Stomach (tissue), 9 donors: ENCODE data around the gene LCE5A. TPM values are rescaled to one million over a fixed set of nuclear protein-coding genes. Genes with fewer than 3 reads are reported as not detected.

Experiments
- DNase-seq, 2 donors: peaks; one replicate each; pipeline versions ENCODE4 v3.0.0 to v3.0.0-alpha.2; 2013 to 2019
- H3K27ac ChIP-seq, 5 donors: fragments of 200-600 bp in 4 of 5; sonication (generic) in 4 of 5; one replicate each; pipeline ENCODE4 v1.5.1; 2013 to 2019; ENCODE audit warnings: mild to moderate bottlenecking in 1 of 5, moderate library complexity in 1 of 5
- H3K27me3 ChIP-seq, 3 donors: fragments of 200-600 bp; sonication (generic); one replicate each; pipeline ENCODE4 v1.5.1; 2017 to 2019; ENCODE audit warnings: mixed run types in 1 of 3
- H3K36me3 ChIP-seq, 4 donors: fragments of 200-600 bp; sonication (generic); 1 replicate in 3 of 4; 2 replicates in 1 of 4; pipeline ENCODE4 v1.5.1; 2016 to 2019
- H3K4me1 ChIP-seq, 4 donors: fragments of 200-600 bp; sonication (generic); one replicate each; pipeline ENCODE4 v1.5.1; 2016 to 2019
- H3K4me3 ChIP-seq, 4 donors: fragments of 200-600 bp; sonication (generic) in 3 of 4; one replicate each; pipeline ENCODE4 v1.5.1; 2016 to 2019; ENCODE audit warnings: mild to moderate bottlenecking in 1 of 4
- H3K9me3 ChIP-seq, 4 donors: fragments of 200-600 bp; sonication (generic); one replicate each; pipeline ENCODE4 v1.5.1; 2016 to 2019
- EP300 ChIP-seq: sonication (generic); formaldehyde crosslinking; IDR thresholded peaks from one replicate; pipeline ENCODE4 v1.6.1; 2017; ENCODE audit warnings: antibody characterized with exemption
- POLR2A ChIP-seq, 4 donors: fragments of 450-650 bp; IDR thresholded peaks; one replicate each; pipeline ENCODE4 v1.6.1; 2016; ENCODE audit warnings: antibody characterized with exemption in 4 of 4, control low read depth in 2 of 4, mild to moderate bottlenecking in 1 of 4, moderate library complexity in 1 of 4
- POLR2AphosphoS5 ChIP-seq, 3 donors: sonication (generic); formaldehyde crosslinking; IDR thresholded peaks; one replicate each; pipeline ENCODE4 v1.6.1; 2016; ENCODE audit warnings: antibody characterized with exemption in 3 of 3
- WGBS, 5 donors: extraction: QIAGEN DNeasy Blood & Tissue Kit in 3 of 5; methylation state at CpG; one replicate each; pipeline versions ENCODE4 v1.1.5 to v1.1.7; 2013 to 2018; 5-methylcytosine and 5-hydroxymethylcytosine counted together
- intact Hi-C: fragments of 100-400 bp; cut with DNase I; formaldehyde crosslinking; loops from one replicate; pipeline ENCODE4 v1.15.1; 2023; ENCODE audit warnings: low total_unique reads
- polyA plus RNA-seq, 3 donors: library from polyadenylated mRNA; stranded (reverse); fragments of 200-250 nt; gene quantifications; one replicate each; pipeline ENCODE4 v1.2.3, GENCODE V29; 2013
- total RNA-seq, 5 donors: library from RNA; depleted of rRNA; stranded (reverse); fragments of >200 nt; gene quantifications; one replicate each; pipeline versions ENCODE4 v1.1.0 to v1.2.3, GENCODE V29; 2014 to 2016
- TF ChIP-seq, protein P1 (sequence below), 7 experiments: fragments of 450-650 bp in 4 of 7; fragments of 200-600 bp in 3 of 7; sonication (generic) in 3 of 7; IDR thresholded peaks; one replicate each; pipeline ENCODE4 v1.5.1; 2016 to 2019; ENCODE audit warnings: antibody characterized with exemption in 7 of 7, control low read depth in 2 of 7, mild to moderate bottlenecking in 1 of 7
- donor health status: healthy with polysubstance abuse.
- donor health status: Bipolar disorder and iron deficiency.
- donor health status: healthy.

The LCE5A gene
- total and polyA plus RNA-seq, 8 donors = not detected

- Histone ChIP-seq H3K27me3 (peaks cover 0 to 6% (median 0%) of the 10 kb centered on the region in 3 donors), H3K4me3 (no peak overlapping the region), H3K27ac (no peak overlapping the region), H3K4me1 (no peaks in the 10 kb centered on the region), H3K36me3 (no peaks in the 10 kb centered on the region), H3K9me3 (peaks cover 7 to 50% (median 26%) of the 10 kb centered on the region in 4 donors)
- intact Hi-C loops = no loop called here
- TF ChIP-seq EP300 (no peak), POLR2A (IDR thresholded peaks at IDR 0.05) (no peak), POLR2AphosphoS5 (IDR thresholded peaks at IDR 0.05) (no peak)
- TF ChIP-seq, protein P1, sequence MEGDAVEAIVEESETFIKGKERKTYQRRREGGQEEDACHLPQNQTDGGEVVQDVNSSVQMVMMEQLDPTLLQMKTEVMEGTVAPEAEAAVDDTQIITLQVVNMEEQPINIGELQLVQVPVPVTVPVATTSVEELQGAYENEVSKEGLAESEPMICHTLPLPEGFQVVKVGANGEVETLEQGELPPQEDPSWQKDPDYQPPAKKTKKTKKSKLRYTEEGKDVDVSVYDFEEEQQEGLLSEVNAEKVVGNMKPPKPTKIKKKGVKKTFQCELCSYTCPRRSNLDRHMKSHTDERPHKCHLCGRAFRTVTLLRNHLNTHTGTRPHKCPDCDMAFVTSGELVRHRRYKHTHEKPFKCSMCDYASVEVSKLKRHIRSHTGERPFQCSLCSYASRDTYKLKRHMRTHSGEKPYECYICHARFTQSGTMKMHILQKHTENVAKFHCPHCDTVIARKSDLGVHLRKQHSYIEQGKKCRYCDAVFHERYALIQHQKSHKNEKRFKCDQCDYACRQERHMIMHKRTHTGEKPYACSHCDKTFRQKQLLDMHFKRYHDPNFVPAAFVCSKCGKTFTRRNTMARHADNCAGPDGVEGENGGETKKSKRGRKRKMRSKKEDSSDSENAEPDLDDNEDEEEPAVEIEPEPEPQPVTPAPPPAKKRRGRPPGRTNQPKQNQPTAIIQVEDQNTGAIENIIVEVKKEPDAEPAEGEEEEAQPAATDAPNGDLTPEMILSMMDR (IDR thresholded peaks at IDR 0.05) = no peak
- no peak for DNase-seq
- WGBS, 5 donors = 65 to 79% (median 74%) methylated on average over 4 of the region's 4 CpGs
Measured at GRCh38 chr1:152473887-152474537, 36.6 kb upstream of the LCE5A start.

DNA sequence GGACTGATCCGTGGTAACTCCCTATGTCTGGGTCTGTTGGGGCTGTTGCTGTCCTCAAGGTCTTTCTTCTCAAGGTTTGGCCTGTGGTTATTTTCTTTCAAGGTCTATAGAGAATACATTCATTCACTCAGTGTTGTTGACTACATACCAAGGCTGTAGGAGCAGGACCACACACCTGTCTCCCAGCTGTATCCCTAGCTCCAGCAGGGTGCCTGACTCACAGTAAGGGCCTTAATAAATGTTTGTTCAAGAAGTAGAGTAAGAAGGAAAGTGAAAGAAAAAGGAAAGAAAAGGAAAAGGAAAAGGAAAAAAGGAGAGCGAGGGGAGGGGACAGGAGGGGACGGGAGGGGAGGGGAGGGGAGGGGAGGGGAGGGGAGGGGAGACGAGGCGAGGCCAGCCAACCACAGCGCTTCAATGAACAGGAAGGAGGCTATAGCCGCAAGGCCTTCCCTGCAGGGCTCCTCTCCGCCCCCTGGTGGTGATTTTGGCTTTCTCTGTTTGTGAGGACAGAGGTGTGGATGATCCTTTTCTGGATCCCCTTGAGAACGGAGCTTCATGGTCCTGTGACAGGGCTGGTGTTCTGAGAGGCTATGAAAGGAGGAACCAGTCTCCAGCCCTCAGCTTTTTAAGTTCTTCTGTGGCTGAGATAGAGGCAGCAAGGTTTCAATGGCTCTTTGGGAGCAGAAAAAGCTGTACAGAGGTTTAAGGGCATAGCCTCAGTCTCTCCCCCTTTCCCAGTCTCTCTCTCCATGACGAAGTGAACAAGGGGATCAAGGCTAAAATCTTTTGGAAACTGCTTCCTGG, 30.6 kb upstream of the LCE5A start:
- Histone ChIP-seq H3K36me3 (no peaks in the 10 kb centered on the region), H3K9me3 (peaks cover 7 to 40% (median 25%) of the 10 kb centered on the region in 4 donors), H3K27me3 (no peaks in the 10 kb centered on the region), H3K4me3 (no peak overlapping the region), H3K27ac (no peak overlapping the region), H3K4me1 (no peaks in the 10 kb centered on the region)
- peak; percentile 13 to 54 for DNase-seq
- WGBS, 5 donors = 43 to 58% (median 53%) methylated on average over 5 to 10 of the region's 10 CpGs
- no peak for TF ChIP-seq POLR2AphosphoS5 (IDR thresholded peaks at IDR 0.05)
- TF ChIP-seq, protein P1 (IDR thresholded peaks at IDR 0.05) = peak in 2 of 7 experiments; percentile 16 to 28
- intact Hi-C loops = no loop called here

DNA sequence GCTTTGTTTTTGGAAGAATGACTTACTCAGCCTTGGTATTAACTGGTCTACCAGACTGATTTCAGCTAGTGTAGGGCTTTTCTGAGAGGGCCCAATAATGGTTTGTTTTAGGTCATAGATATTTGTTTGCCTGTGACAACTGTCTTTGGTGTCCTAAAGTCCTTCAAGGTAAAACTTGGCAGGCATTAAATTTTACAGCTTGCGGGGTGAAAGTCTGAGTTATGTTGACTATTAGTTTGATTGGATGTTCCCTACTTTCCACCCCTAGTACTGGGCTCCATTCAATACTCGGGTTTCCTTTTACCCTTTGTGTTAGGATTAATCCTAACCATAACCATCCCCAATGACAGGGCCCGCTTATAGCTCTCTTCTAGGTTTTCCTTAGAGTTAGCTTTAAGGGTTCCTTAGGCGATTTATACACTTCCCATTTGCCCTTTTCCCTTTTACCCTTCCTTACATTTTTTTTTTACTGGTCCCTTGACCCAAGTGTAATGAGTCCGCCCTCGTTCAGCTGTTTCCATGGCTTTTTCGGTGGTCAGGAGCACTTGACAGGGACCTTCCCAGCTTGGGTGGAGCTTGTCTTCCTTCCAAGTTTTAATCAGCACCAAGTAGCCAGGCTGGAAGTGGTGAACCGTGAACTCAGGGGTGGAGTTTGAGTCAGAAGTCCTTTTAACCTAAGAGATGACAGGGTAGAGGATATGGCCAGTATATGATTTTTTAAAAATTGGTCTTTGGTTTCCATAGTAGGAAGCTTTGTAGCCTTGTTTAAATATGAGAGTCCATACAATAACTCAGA, 28.5 kb upstream of the LCE5A start:
- Histone ChIP-seq H3K4me1 (no peaks in the 10 kb centered on the region), H3K27ac (no peak overlapping the region), H3K27me3 (no peaks in the 10 kb centered on the region), H3K9me3 (peaks cover 0 to 19% (median 10%) of the 10 kb centered on the region in 4 donors), H3K4me3 (no peak overlapping the region), H3K36me3 (no peaks in the 10 kb centered on the region)
- WGBS, 5 donors = 68 to 74% (median 71%) methylated on average over 8 of the region's 8 CpGs
- intact Hi-C loops = no loop called here
- TF ChIP-seq, protein P1 (IDR thresholded peaks at IDR 0.05) = no peak
- TF ChIP-seq POLR2AphosphoS5 (IDR thresholded peaks at IDR 0.05) = no peak
- TF ChIP-seq EP300 = no peak
- TF ChIP-seq POLR2A (IDR thresholded peaks at IDR 0.05) = no peak
- DNase-seq = no peak

- Histone ChIP-seq H3K27me3 (no peaks in the 10 kb centered on the region), H3K36me3 (no peaks in the 10 kb centered on the region), H3K4me3 (no peak overlapping the region), H3K9me3 (peaks cover 0 to 9% (median 5%) of the 10 kb centered on the region in 4 donors), H3K27ac (no peak overlapping the region), H3K4me1 (no peaks in the 10 kb centered on the region)
- intact Hi-C loops = no loop called here
- TF ChIP-seq EP300 = no peak
- TF ChIP-seq POLR2AphosphoS5 (IDR thresholded peaks at IDR 0.05) = no peak
- TF ChIP-seq, protein P1 (IDR thresholded peaks at IDR 0.05) = no peak
- TF ChIP-seq POLR2A (IDR thresholded peaks at IDR 0.05) = no peak
- WGBS, 5 donors = 41 to 61% (median 56%) methylated on average over 3 of the region's 3 CpGs
- DNase-seq = no peak
Measured at GRCh38 chr1:152486400-152487006, 24.1 kb upstream of the LCE5A start.
